GM20431 (cell line): Measurements from ENCODE around the gene BICDL1.

Source experiments
- in situ Hi-C: fragments of 300-500 bp; cut with MseI, MboI; formaldehyde crosslinking; loops from one replicate; pipeline ENCODE4 v1.15.0; 2020; ENCODE audit warnings: low sequenced_read_pairs; ENCODE audit not compliant: unreplicated experiment

The BICDL1 gene

GRCh38 chr12:120077260-120077659 lies 88.2 kb downstream of the BICDL1 start:
- in situ Hi-C loops, result no loop called here

- in situ Hi-C loops, result no loop called here
Observed at GRCh38 chr12:120078868-120079267, 89.8 kb downstream of the BICDL1 start.

- in situ Hi-C loops, result no loop called here
Observed at GRCh38 chr12:120079411-120080400, 90.7 kb downstream of the BICDL1 start.

- in situ Hi-C loops, result no loop called here
Observed at GRCh38 chr12:120081641-120082040, 92.6 kb downstream of the BICDL1 start.

DNA sequence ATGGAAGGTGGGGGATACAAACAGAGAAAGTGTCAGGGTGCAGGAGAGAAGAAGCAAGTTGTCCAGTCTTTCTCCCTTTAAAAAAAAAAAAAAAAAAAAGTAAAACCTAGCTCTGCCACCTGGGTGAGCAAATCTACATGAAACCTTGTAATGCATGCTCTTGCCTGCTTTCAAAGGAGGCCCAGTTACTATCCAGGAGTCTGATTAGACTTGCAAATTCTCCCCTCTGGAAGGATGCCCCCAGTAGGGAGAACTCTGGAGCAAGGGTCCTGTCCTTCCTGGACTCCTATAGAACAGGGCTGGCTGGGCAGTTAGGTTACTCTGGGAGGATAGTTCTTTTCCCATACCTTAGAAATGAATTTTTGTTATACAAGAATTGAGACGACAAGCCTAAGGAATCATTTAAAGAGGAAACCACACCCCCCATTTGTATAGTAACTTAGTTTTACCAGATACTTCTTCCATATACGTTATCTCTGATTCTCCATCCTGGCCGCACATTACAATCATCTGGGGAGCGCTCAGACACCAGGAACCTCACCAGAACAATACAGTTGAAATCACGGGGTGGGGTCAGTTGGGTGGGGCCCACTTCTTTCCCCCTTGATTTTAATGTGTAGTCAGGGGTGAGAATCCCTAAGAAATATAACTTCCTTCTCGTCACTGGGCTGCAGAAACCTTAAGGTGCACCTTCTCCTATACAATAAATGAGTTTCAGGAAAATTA lies 97.0 kb downstream of the BICDL1 start:
- in situ Hi-C loops, result no loop called here

DNA sequence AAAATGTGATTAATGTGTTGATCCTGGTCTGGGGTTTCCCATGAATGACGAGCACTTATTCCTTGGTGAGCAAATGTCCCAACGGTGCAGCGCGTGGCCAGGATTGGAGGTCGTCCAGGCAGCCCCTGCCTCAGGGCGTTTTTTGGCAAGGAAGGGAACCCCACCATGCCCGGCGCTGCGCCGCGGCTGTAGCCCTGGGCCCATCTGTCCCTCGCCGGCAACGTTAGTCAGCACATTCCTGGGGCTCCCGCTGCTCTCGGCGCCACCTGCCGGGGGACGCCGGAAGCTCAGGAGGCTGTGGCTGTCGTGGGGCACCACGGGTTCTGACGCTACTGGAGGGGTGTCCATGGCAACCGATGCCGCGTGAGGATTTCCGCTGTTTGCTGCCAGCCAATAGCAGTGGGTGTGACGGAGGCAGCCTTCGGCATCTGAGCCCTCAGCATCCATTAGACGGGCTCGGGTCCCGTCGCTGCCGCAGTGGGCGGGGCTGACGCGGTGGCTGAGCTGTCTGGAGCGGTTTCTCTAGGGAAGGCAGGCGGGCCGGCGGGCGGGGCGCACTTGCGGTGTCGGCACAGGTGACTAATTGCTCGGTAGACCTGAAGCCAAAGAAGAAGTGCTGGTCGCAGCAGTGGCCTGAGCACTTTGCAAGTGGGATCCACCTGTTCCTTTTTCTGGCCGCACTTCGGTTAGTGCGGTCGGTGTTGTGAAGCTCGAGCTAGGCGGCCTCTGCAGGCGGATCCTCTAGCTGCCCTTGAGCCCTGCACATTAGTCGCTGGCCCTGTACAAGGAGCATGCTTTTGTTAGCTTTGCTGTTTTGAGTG lies 98.0 kb downstream of the BICDL1 start:
- in situ Hi-C loops, result no loop called here

DNA sequence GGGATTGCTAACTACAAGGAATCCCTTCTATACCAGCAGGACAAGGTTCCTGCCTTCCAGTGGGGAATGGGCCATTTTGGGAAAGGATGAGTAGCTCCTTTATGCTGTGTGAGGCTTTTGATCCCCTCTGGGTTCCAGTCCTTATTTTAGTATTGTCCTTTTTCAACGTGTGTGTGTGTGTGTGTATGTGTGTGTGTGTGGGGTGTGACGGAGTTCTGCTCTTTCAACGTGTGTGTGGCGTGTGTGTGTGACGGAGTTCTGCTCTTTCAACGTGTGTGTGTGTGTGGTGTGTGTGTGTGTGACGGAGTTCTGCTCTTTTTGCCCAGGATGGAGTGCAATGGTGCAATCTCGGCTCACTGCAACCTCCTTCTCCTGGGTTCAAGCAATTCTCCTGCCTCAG lies 100.1 kb downstream of the BICDL1 start:
- in situ Hi-C loops, result no loop called here

DNA sequence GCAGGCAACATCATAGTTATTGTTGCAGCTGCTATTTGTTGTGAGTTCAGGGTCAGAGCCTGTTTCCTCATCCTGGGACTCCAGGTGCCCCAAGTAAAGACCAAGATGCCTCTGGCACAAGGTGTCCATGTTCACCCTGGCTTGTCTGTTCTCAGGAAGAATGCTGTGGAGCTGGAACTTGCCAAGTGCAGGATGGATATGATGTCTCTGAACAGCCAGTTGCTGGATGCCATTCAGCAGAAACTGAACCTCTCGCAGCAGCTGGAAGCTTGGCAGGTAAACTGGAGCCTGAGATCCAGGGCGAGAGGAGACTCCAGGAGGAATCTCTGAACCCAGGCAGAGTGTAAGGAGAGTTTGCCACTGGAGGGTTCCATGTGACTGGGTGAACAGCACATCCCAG lies 100.8 kb downstream of the BICDL1 start:
- in situ Hi-C loops, result no loop called here

DNA sequence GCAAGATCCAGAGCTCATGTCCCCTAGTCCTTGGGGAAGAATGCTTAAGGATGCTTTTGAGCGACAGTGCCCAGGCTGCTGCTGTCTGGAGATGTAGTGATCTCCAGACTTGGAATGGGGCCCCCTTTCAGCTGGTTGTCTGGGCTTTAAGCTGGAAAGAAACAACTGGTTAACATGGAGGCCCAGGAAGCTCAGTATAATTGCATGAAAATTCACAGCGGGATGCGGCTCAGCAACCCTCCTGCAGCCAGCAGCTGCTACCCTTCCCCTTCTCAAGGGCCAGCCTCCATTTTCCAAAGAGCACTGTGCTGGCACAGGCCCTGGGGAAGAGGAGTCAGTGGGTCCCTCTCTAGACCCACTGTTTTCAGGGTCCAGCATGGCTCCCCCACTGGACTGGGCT lies 101.2 kb downstream of the BICDL1 start:
- in situ Hi-C loops, result no loop called here

DNA sequence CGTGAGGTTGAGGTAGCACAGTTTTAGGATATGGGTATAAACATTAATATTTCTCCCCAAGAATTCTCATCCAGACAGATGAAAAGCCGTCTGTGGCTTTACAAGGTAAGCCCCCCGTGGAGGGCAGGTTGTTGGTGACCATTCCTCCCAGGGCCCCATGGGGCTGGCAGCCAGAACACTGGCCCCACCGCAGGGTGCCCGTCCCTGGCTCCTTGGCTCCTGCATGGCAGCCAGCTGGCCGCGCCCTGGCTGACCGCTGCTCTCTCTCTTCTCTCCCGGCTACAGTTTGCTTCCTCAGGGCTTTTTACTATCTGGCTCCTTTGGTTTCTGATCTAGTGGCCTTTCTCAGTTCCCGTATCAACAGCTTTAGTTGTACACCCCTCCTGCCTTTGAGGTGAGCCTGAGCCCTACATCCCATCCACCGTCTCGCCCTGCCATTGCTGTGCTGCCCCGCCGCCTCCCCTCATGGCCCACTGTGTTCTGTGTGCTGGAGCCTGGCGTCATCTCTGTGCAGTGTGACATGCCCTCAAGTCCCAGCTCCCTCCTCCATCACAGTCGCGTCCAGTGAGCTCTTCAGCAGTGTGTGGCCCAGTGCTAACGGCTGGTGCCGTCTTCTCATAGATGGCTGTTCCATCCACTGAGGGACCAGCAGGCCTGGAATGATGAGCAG lies 101.7 kb downstream of the BICDL1 start:
- in situ Hi-C loops, result no loop called here

GRCh38 chr12:120091371-120092090 lies 102.5 kb downstream of the BICDL1 start:
- in situ Hi-C loops, result no loop called here

DNA sequence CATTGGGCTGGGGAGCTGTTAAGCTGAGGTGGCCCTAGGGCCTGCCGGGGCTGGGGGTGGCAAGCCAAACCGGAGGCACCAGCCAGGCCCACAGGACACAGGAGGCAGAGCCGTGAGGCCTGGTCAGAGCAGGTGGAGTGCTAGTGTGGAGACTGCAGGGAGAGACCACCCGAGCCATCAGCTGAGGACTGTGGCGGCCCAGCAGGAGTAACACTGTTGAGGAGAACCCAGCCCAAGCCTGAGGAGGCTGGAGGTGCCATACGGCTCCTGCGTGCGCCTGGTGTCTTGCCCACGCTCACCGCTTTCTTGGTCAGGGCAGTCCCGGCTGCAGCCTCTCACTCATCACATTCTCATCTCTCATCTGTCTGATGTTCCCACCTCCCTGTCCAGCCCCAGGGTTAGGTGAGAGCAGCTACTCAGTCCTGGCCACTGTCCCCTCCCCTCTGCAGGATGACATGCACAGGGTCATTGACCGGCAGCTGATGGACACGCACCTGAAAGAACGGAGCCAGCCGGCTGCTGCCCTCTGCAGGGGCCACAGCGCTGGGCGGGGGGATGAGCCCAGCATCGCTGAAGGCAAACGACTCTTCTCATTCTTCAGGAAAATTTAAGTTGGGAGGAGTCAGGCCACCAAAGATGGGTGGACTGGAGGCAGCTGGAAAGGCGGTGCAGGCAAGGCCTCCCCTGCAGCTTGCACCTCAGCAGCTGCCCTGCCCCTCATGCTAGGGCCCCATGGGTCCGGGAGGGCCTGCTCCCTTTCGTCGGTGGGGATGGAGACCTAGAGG lies 103.7 kb downstream of the BICDL1 start:
- in situ Hi-C loops, result no loop called here

GRCh38 chr12:120093336-120093591 lies 104.2 kb downstream of the BICDL1 start:
- in situ Hi-C loops, result no loop called here

DNA sequence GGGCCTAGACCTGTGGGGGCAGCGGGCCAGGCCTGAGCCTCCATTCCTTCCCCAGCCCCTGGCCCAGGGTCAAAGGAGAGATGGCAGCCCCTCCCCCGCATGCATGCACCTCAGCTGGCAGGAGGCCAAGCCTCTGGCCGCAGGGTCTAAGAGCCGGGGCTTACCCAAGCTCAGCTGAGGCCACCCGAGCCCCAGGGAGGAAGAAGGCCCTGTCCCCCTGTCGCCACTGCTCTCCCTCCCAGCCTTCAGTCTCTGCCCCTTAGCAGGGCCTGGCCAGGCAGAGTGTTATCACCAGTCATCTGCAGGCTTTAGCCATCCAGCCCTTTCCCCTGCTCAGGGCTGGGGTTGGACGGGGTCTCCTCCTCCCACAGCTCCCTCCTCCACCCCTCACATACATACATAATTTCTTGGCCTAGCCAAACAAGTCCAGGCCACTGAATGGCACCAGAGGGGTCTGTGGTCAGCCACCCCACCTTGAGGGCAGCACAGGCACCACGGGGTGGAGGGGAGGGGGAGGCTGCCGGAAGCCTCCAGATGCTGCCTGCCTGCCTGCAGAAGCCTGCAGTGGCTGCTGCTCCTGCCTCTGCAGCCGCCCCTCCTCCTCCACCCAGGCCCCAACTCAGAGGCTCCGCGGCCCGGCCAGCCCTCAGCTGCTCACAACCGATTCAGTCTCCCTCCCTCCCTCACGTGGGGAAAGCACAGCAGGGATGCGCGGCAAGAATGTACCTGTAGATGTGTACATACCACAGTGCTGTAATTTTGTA lies 104.7 kb downstream of the BICDL1 start:
- in situ Hi-C loops, result no loop called here

DNA sequence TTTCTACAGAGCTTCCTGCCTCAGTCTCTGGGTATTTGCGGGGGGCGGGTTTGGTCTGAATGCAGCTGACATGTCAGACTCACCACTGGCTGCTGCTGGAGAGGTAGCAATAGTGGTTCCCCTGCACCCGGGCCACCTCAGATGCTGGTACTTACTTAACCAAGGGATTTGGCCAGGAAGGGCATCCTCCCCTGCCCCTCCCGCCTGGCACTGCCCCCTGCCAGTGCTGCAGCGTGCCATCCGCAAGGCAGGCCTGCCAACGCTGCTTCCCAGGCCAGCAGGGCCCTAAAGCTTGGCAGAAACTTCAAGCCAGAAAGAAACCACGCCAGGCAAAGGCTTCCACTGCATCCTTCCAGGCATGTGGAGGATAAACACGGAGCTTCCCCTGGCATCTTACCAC lies 105.4 kb downstream of the BICDL1 start:
- in situ Hi-C loops, result no loop called here

GRCh38 chr12:120095331-120095730 lies 106.3 kb downstream of the BICDL1 start:
- in situ Hi-C loops, result no loop called here

- in situ Hi-C loops, result no loop called here
Observed at GRCh38 chr12:120095736-120096135, 106.7 kb downstream of the BICDL1 start.

DNA sequence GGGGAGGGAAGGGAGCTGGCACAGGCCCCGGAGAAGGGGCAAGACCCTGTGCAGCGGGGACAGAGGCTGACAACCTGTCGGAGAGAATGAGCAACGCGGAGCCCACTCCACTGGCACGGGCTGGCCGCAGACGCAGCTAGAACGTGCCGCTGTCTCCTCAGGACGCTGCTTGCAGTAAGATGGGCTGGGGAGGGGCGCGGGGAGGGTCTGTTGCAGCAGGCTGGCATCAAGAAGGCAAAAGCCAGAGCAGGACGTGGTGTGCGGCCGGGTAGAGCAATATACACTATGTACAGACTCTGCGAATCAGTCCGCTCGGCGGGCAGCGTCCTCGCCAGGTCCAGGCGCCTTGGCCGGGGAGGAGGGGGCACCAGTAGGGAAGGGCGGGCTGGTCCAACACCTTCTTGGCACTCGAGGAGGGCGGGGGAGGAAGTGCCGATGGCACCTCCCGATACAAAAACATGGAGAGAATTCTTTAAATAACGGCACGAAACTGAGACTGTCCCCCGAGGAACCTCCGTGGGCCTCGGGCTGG lies 107.7 kb downstream of the BICDL1 start:
- in situ Hi-C loops, result no loop called here
